Right renal pelvis (tissue), 4 donors: ENCODE results near the gene TRPM3. TPM values are rescaled to one million over a fixed set of nuclear protein-coding genes. Genes with fewer than 3 reads are reported as not detected.
"Not testable (repeated sequence)": the region's sequence is repeated elsewhere in the genome, so short reads cannot be mapped to it uniquely, and the experiment has no call there.

Source experiments
- DNase-seq, 4 donors: peaks; one replicate each; pipeline ENCODE4 v3.0.0-alpha.2; 2013; ENCODE audit warnings: low read depth in 4 of 4, low spot score in 3 of 4, missing footprints in 1 of 4
- polyA plus RNA-seq, 4 donors: library from polyadenylated mRNA; unstranded; fragments of 120-200 nt; gene quantifications; one replicate each; pipeline ENCODE4 v1.2.1, GENCODE V29; 2013; ENCODE audit not compliant: insufficient read length in 4 of 4

TRPM3 gene
- polyA plus RNA-seq, 4 donors = 12.9 to 16.4 (median 14.1) TPM

- DNase-seq = no peak
Measured at GRCh38 chr9:71003346-71003745, 118.1 kb downstream of the TRPM3 start.

DNA sequence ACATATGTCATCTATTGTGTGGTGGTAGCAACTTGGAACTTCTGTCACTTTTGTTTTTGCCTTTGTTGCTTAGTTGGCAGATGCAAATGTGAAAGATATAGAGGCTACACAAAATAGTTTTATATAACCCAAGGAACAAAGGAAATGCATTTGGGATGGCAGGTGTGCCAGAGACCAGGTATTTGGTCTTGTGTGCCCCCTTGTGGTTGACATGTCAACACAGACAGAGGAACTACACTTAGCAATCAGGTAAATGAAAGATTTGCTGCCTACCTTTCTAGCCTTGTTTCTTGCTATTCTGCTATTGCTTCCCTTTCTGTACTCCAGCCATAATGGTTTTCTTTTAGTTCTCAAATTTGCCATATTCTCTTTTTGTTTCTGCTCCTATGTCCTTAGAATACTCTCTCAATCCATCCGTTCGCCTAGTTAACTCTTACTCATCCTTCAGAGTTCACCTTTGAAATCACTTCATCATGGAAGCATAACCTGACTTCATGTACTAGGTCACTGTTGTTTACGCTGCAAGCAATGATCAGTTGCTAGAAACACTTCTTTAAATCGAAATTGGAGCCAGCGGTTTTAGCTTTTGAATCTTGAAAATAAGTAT lies 119.5 kb downstream of the TRPM3 start:
- peak; percentile 3 to 14 (median 4) for DNase-seq

- DNase-seq = no peak
Measured at GRCh38 chr9:70998962-70999361, 122.5 kb downstream of the TRPM3 start.

DNA sequence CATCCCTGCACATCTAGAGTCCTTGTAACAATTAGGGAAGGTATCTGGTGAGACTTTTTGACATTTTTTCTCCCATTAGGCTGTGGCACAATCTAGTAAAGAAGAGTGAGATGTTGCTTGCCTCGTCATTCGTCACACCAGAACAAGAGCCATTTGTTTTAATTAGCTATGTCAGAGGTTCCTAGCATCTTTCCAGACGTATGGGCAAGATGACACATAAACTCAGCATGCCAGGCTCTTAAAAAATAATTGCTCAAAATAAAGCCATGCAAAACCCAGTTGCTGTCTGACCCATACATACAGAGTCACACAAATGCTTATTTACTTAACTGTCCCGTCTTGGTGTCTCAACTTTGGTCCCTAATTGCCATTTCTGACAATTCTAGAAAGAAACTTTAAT lies 125.9 kb downstream of the TRPM3 start:
- no peak for DNase-seq

DNA sequence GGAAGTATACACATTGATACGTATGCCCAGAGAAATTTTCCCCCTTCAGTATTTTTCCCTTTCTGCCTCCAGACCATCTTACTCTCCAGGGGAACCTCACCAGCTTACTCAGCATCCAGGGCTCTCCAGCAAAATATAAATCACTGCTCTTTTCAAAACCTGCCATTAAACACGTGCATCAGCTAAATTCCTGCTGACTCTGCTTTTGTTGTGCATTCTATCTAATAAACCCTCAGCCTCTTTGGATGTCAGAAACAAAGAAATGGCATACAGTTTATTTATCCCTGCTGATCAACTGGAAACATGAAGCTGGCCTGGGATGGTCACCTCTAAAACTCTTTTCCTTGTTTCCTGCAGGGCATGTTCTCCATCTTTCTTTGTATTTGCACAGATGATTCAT lies 126.8 kb downstream of the TRPM3 start:
- no peak for DNase-seq

DNA sequence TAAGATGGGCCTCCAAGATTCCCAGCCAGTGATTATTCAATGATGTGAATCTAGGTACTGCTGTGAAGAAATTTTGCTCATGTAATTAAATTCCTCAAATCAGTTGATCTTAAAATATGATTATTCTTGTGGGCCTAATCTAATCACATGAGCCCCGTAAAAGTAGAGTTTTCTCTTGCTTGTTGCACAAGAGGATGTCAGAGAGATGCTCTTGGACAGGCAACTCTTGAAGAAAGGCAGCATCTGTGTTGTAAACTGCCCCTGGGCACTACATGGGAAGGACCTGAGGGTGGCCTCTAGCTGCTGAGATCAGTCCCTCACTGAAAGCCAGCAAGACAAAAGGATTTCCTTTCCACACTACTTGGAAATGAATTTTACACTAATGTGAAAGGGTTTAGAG lies 132.9 kb downstream of the TRPM3 start:
- DNase-seq = no peak

DNA sequence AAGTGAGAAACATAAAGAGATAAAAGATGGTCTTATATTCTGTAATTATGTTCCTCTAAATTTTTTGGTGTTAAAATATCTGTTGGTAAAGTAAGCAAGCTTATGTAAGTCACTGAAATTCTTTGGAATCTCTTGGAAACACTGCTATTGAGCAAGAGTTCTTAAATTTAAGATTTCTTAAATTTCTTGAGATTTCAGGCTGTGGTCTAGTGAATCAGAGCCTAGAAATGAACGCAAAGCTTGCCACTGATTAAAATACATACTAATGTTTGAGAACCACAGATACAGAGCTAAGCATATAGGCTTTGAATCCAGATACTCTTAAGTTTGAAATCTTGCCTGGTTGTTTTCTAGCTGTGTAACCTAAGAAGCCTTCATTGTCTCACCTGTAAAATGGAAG lies 133.4 kb downstream of the TRPM3 start:
- no peak for DNase-seq

DNA sequence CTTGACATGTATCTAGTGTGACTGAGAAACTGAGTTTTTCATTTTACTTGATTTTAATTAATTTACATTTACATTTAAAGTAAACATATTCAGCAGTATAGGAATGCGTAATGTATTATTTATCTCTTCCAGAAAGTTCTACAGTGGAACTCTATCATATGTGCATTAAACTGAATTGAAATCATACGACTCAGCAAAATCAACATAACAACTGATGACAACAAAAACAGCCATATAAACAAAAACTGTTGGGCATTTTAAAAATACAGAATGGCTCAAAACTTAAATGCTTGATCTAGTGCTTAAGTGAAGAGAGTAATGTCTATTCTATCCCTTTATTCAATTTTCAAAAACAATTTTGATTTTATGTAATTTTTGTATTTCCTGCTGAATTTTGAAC lies 134.4 kb downstream of the TRPM3 start:
- no peak for DNase-seq

GRCh38 chr9:70983723-70984295 lies 137.6 kb downstream of the TRPM3 start:
- no peak for DNase-seq

- DNase-seq = no peak
Measured at GRCh38 chr9:70981312-70981711, 140.1 kb downstream of the TRPM3 start.

- DNase-seq = no peak
Measured at GRCh38 chr9:70979966-70980365, 141.5 kb downstream of the TRPM3 start.

GRCh38 chr9:70978085-70978484 lies 143.3 kb downstream of the TRPM3 start:
- no peak for DNase-seq

- no peak for DNase-seq
Measured at GRCh38 chr9:70975821-70976220, 145.6 kb downstream of the TRPM3 start.

- no peak for DNase-seq
Measured at GRCh38 chr9:70971723-70972122, 149.7 kb downstream of the TRPM3 start.

DNA sequence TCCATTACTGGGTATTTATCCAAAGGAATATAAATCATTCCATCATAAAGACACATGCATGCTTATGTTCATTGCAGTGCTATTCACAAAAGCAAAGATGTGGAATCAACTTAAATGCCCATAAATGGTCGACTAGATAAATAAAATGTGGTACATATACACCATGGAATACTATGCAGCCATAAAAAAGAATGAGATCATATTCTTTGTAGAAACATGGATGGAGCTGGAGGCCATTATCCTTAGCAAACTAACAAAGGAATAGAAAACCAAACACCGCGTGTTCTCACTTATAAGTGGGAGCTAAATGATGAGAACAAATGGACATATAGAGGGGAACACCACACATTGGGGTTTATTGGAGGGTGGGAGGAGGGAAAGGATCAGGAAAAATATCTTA lies 155.0 kb downstream of the TRPM3 start:
- DNase-seq = not testable (repeated sequence)

GRCh38 chr9:70964861-70965260 lies 156.6 kb downstream of the TRPM3 start:
- DNase-seq = no peak

DNA sequence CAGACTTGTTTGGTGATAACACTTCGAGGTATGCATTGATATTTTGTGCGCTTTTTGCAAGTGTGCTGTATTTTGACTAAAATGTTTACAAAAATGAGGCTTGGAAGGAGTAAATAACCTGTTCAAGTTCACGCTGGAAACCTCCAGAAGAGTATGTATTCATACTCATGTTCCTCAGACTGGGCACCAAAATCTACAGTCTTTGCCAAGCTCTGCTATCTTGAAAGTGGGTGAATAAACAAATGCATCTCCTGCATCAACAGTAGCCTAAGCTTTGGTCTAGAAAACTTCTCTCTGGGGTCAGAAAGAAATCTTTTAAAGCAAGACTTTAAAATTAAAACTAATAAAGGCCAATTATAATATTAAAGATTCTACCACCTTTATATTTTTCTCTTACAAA lies 157.9 kb downstream of the TRPM3 start:
- no peak for DNase-seq

GRCh38 chr9:70962761-70963440 lies 158.5 kb downstream of the TRPM3 start:
- no peak for DNase-seq

- no peak for DNase-seq
Measured at GRCh38 chr9:70959366-70959765, 162.1 kb downstream of the TRPM3 start.

DNA sequence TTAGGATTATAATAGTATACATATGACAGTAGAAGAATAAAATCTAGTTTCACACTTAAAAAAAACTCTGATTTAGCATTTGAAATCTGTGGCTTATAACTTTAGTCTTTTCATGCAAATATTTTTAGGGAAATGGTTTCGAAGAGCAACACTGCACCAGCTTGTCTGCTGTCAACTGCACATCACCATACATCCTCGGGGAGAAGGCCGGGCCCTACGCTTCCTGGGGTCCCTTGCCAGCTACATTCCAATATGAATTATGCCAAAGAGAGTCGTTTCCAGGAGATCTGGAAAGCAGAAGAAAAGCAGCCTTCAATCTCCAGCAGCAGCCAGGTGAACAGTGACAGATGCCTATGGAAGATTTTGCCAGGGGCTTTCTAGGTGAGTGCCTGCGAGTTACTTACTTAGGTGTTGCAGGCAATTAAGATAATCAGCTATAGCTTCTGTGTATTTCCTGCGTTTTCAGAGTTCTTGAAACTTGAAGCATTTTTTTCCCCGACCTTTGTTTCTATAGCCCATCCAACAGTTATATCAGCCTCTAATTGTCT lies 166.8 kb downstream of the TRPM3 start:
- no peak for DNase-seq

DNA sequence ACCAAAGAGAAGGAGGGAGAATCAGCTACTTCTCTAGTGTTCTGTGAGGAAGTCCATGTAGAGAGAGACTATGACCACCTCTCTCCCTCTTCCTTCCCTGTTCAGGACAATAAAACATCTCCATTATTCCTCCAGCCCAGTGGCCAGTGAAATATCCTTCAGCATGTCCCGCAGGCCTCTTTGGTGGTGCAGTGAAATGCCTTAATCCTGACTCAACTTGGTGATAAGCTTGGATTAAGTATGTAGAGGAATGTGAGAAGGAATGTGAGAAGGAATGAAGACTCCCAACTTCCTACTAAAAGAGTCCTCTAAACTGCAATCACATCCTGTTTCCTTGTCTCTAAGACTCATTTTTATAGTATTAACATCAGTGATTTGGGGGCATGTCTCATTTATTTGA lies 167.3 kb downstream of the TRPM3 start:
- no peak for DNase-seq
